H1 (cell line): ENCODE data around the gene PSME1. TPM values are rescaled to one million over a fixed set of nuclear protein-coding genes. Genes with fewer than 3 reads are reported as not detected.
A peak's percentile ranks its signal among the peaks of the same experiment; 100 is the strongest.

Experiments used
- BCL11A ChIP-seq, 2 experiments: IDR thresholded peaks; one replicate each; pipeline ENCODE4 v1.6.1; 2011; ENCODE audit warnings: low read depth in 2 of 2, low read length in 2 of 2, mild to moderate bottlenecking in 2 of 2
- CBX5 ChIP-seq: fragments of 300-800, 300-1000 bp; sonication (generic); IDR thresholded peaks from 2 replicates; pipeline ENCODE4 v1.7.1; 2016; ENCODE audit warnings: antibody characterized with exemption, low read length, low read depth
- CBX8 ChIP-seq: fragments of 300-800, 300-1000 bp; sonication (generic); IDR thresholded peaks from 2 replicates; pipeline ENCODE4 v1.7.1; 2016; ENCODE audit warnings: low read depth, low read length, borderline replicate concordance
- EGR1 ChIP-seq: IDR thresholded peaks from 2 replicates; pipeline ENCODE4 v1.6.1; 2011; ENCODE audit warnings: low read depth, low read length, borderline replicate concordance
- EP300 ChIP-seq, 2 experiments: IDR thresholded peaks; 1 replicate in 1 of 2; 2 replicates in 1 of 2; pipeline ENCODE4 v1.6.1; 2011 to 2012; ENCODE audit warnings: low read depth in 2 of 2, low read length in 2 of 2, mild to moderate bottlenecking in 2 of 2, borderline replicate concordance in 1 of 2, inconsistent platforms in 1 of 2, moderate library complexity in 1 of 2
- FOSL1 ChIP-seq: IDR thresholded peaks from 2 replicates; pipeline ENCODE4 v1.6.1; 2011; ENCODE audit warnings: mild to moderate bottlenecking, low read depth, low read length, moderate library complexity; ENCODE audit not compliant: insufficient read depth
- JUN ChIP-seq: IDR thresholded peaks from 2 replicates; pipeline ENCODE4 v1.6.1; 2011; ENCODE audit warnings: low read depth, mild to moderate bottlenecking, improper control_type of control experiment, low read length
- PHF8 ChIP-seq: fragments of 200-600 bp; sonication (generic); conservative IDR thresholded peaks from 2 replicates; pipeline ENCODE4 v1.7.1; 2012; ENCODE audit warnings: low read depth, mild to moderate bottlenecking, inconsistent platforms, low read length, moderate library complexity
- POLR2AphosphoS5 ChIP-seq: IDR thresholded peaks from 2 replicates; pipeline ENCODE4 v1.6.1; 2011; ENCODE audit warnings: low read depth, low read length
- RAD21 ChIP-seq, 2 experiments: IDR thresholded peaks in 1 of 2; conservative IDR thresholded peaks in 1 of 2; 2 replicates each; pipeline ENCODE4 v1.6.1; 2011; ENCODE audit warnings: low read depth in 2 of 2, low read length in 2 of 2, improper control_type of control experiment in 1 of 2, inconsistent platforms in 1 of 2, mild to moderate bottlenecking in 1 of 2, moderate library complexity in 1 of 2
- SAP30 ChIP-seq: fragments of 300-600 bp; sonication (generic); IDR thresholded peaks from 2 replicates; pipeline ENCODE4 v1.7.1; 2012; ENCODE audit warnings: low read length, moderate library complexity, mild to moderate bottlenecking, inconsistent platforms; ENCODE audit not compliant: insufficient read depth, insufficient replicate concordance
- SIRT6 ChIP-seq: IDR thresholded peaks from one replicate; pipeline ENCODE4 v1.7.1; 2012; ENCODE audit warnings: low read length, inconsistent platforms
- SP2 ChIP-seq: IDR thresholded peaks from 2 replicates; pipeline ENCODE4 v1.6.1; 2012; ENCODE audit warnings: mild to moderate bottlenecking, low read length, inconsistent platforms
- SUZ12 ChIP-seq: fragments of 200-600 bp; sonication (generic); IDR thresholded peaks from 2 replicates; pipeline ENCODE4 v1.6.1; 2012; ENCODE audit warnings: mild to moderate bottlenecking, inconsistent platforms, low read length, moderate library complexity, mixed read lengths
- TBP ChIP-seq: IDR thresholded peaks from 2 replicates; pipeline ENCODE4 v1.6.1; 2011; ENCODE audit warnings: low read depth, low read length, improper control_type of control experiment
- TEAD4 ChIP-seq: IDR thresholded peaks from 2 replicates; pipeline ENCODE4 v1.6.1; 2012; ENCODE audit warnings: low read depth, low read length, inconsistent platforms, mixed read lengths
- polyA plus RNA-seq, 7 experiments: library from polyadenylated mRNA; depleted of rRNA in 3 of 7; stranded (reverse) in 5 of 7; unstranded in 2 of 7; fragments of >200 nt in 5 of 7; fragments of 200-250 nt in 2 of 7; gene quantifications; 1 replicate in 5 of 7; 2 replicates in 1 of 7; 4 replicates in 1 of 7; pipeline versions ENCODE4 v1.2.1 to v1.2.3, GENCODE V29; 2011 to 2013; ENCODE audit warnings: missing spikeins in 2 of 7, mixed read lengths in 2 of 7
- total RNA-seq: library from RNA; stranded (reverse); fragmentation: NEBNext Ultra II Directional; extraction: Animal tissue kit (Norgen Biotek cat#: 25700); gene quantifications from 2 replicates; pipeline ENCODE4 v1.2.1, GENCODE V29; 2021
- TF ChIP-seq, protein P1 (sequence below): IDR thresholded peaks from 2 replicates; pipeline ENCODE4 v1.6.1; 2012; ENCODE audit warnings: inconsistent platforms

PSME1 gene
- total and polyA plus RNA-seq, 2 of the 8 experiments (the other 6 are each of a cell fraction or from before 2014, with no cell fraction given) = 74.9 to 85.9 TPM

- TF ChIP-seq EP300 (IDR thresholded peaks at IDR 0.05; ENCODE audit: borderline replicate concordance in 1 of 2, low read depth in 2 of 2, low read length in 2 of 2) (0 out of 3 replicates have a peak, but pooled peaks of 1 of the 2 experiments have one; percentile 68), SAP30 (no peak), TBP (peak; percentile 61; the same call in 1 of the 2 replicates), CBX5 (no peak), POLR2AphosphoS5 (peak; percentile 77), SP2 (no peak), RAD21 (IDR thresholded peaks at IDR 0.05 in 1 of 2, conservative IDR thresholded peaks at IDR 0.05 in 1 of 2; ENCODE audit: low read depth in 2 of 2, low read length in 2 of 2) (peak; percentile 73 to 78), BCL11A (IDR thresholded peaks at IDR 0.05; ENCODE audit: low read depth in 2 of 2, low read length in 2 of 2) (no peak), TEAD4 (0 out of 2 replicates have a peak, but pooled peaks have one; percentile 66), SUZ12 (no peak), CBX8 (no peak), PHF8 (no peak), SIRT6 (no peak), FOSL1 (no peak), EGR1 (no peak), JUN (no peak)
- TF ChIP-seq, protein P1, sequence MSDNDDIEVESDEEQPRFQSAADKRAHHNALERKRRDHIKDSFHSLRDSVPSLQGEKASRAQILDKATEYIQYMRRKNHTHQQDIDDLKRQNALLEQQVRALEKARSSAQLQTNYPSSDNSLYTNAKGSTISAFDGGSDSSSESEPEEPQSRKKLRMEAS = peak; percentile 82
Observed at GRCh38 chr14:24160850-24161804, 25.1 kb downstream of the PSME1 start, which contains the start of gene IRF9 (continued).
